Choroid plexus epithelial cell (primary cell): ENCODE data around the gene NEO1.
A peak's percentile ranks its signal among the peaks of the same experiment; 100 is the strongest.

Experiments used
- DNase-seq: peaks from one replicate; pipeline ENCODE4 v3.0.0-alpha.2; 2010; ENCODE audit warnings: low read depth
- H3K4me3 ChIP-seq: 2 replicates; pipeline ENCODE4 v1.5.1; 2011; ENCODE audit warnings: low read depth, mild to moderate bottlenecking, control low read depth, low read length, moderate library complexity
- TF ChIP-seq, protein P1 (sequence below): conservative IDR thresholded peaks from 2 replicates; pipeline ENCODE4 v1.5.1; 2011; ENCODE audit warnings: low read depth, mild to moderate bottlenecking, control low read depth, inconsistent platforms, low read length, moderate library complexity

NEO1 gene

DNA sequence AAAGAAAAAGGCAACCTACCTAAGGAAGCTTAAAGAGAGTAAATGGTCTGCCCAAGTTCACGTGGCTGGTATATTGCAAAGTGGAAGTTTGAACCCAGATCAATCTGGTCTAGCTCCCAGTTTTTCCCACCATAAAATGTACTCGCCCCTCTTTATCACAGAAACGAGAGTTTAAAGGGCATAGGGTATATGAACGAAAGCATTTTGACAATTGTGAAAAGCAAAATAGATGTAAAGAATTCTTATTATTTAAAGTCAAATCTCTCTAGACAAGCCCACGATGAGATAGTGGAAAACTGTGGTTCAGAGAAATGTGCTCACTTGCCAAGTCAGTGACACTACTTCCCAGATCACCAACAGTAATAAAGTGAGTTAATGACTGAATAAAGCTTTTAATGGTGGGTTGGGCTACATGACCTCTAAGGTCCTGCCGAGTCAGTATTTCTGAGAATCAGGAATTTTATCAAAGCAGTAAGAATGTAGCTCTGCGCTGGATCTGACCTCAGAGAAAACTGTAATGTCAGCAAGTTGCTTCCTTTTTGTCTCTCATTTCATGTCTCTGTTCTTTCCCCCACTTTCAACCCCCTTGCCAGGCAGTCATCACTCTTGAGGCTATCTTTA lies 23.3 kb upstream of the NEO1 start:
- DNase-seq = peak; percentile 41
- TF ChIP-seq, protein P1, sequence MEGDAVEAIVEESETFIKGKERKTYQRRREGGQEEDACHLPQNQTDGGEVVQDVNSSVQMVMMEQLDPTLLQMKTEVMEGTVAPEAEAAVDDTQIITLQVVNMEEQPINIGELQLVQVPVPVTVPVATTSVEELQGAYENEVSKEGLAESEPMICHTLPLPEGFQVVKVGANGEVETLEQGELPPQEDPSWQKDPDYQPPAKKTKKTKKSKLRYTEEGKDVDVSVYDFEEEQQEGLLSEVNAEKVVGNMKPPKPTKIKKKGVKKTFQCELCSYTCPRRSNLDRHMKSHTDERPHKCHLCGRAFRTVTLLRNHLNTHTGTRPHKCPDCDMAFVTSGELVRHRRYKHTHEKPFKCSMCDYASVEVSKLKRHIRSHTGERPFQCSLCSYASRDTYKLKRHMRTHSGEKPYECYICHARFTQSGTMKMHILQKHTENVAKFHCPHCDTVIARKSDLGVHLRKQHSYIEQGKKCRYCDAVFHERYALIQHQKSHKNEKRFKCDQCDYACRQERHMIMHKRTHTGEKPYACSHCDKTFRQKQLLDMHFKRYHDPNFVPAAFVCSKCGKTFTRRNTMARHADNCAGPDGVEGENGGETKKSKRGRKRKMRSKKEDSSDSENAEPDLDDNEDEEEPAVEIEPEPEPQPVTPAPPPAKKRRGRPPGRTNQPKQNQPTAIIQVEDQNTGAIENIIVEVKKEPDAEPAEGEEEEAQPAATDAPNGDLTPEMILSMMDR = no peak
- no peak overlapping the region for H3K4me3 ChIP-seq

DNA sequence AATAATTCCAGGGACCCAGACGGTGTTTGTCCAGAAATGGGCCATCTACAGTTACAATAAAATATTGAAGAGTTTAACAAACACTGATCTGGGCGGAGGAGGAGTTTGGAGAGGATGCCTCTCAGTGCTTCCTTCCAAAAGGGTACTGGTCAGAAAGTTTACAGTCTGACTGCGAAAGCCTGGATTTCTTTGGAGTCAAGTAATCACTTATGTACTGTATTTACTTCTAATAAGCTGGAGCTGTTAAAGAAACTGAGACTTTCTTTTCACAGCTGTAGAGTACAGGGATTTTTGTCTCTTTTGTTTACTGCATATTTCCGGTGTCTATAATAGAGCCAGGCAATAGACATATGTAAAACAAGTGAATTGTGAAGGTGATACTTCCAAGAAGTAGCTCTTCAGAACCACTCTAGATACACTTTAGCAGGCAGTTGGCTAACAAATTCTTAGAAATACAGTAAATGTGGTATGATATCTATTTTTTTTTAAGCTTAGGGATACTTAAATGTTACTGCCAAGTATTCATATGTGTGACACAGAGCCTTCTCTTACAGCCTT lies 22.1 kb upstream of the NEO1 start:
- H3K4me3 ChIP-seq = no peak overlapping the region
- DNase-seq = no peak
- TF ChIP-seq, protein P1 = no peak

DNA sequence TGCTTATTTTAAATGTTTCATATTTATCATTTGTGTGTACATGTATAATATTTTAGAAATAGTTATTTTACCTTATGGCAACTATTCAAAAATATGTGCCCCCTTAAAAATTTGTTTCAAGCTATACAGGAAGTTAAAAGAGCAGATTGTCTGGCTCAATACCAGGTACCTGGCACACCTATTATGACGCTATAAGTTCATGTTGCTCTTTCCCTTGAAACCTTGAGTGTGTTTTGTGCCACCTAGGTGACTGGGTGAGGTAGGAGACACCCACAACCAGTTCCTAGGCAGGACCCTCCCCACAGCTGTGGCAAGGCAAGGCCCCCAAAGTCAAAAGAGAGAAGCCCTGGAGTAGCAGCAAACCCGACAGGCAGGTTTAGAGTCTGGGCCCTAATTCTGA lies 20.6 kb upstream of the NEO1 start:
- TF ChIP-seq, protein P1 = no peak
- H3K4me3 ChIP-seq = no peak overlapping the region
- no peak for DNase-seq

DNA sequence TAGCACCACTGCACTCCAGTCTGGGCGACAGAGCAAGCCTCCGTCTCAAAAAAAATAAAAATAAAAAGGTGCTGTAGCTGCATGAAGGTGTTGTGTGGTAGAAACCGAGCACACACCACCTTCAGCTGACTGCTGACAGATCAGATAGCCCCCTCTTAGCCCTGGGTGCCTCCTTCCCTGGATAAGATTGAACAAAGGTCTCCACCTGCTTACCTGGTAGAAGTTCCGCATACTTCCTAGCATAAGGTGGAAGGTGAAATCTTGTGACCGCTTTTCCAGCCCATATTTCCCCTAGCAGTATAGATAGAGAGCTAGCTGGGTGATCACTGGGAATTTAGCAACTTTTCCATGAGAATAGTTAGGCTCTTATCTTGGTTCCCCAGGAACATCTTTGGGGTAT lies 18.7 kb upstream of the NEO1 start:
- TF ChIP-seq, protein P1 = no peak
- DNase-seq = no peak
- no peak overlapping the region for H3K4me3 ChIP-seq

DNA sequence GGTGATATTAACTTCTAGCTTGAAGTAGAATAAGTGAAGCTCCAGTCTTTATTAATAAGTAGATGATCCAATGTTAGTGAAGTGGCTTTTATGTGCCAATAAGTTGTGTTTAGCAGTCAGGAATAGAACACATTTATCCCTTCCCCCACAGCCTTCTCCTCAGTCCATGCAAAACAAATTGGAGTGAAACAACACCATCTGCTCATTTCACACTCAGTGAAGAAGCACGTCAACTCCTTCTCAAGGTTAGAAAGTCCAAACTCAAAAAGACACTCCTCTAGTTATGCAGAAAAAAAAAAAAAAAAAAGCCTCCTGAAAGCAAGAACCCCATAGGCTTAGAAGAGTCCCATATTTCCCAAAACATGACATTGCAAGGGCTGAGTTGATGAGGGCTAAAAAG lies 18.0 kb upstream of the NEO1 start:
- DNase-seq = no peak
- TF ChIP-seq, protein P1 = no peak
- H3K4me3 ChIP-seq = no peak overlapping the region

DNA sequence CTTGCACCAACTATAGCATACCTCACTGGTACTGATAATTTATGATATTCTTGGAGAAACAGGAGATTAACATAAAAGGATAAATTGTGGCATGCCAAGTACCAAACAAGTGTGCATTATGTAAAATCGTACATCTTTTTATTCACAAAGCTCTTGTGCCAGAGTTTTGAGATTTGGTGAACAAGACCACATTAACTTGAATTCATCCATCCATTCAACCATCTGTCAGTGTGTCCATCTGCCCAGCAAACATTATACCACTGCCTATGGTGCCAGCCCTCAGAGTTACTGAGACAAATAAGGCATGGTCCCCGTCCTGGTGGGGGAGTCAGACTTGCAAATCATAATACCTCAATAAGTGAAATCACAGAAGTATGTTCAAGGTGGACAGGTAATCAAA lies 17.0 kb upstream of the NEO1 start:
- no peak for DNase-seq
- TF ChIP-seq, protein P1 = no peak
- H3K4me3 ChIP-seq = no peak overlapping the region

DNA sequence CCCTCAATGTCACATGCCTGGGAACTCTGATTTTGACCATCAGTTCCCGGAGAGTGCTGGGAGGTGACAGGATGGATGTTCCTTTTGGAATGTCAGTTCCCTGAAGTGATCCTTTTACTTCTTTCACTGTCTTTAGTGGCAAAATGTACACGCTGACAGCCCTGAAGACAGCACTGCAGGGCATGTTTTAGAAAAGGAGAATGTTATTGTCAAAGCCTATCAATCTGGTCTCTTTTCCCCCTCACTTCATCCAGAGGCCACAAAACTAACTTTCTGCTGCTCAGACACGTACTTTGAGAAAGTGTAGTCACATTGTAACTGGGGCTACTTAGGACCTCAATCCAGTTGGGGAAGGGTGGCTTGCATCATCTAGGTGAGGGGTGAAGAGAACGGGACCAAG lies 14.0 kb upstream of the NEO1 start:
- TF ChIP-seq, protein P1 = no peak
- no peak for DNase-seq

More for the DNA sequence above, 14.0 kb upstream of the NEO1 start:
- H3K4me3 ChIP-seq = no peak overlapping the region
